ENCODE measurements around the gene SPC24. TPM values are rescaled to one million over a fixed set of nuclear protein-coding genes. Genes with fewer than 3 reads are reported as not detected.
"Not testable (repeated sequence)": the region's sequence is repeated elsewhere in the genome, so short reads cannot be mapped to it uniquely, and the experiment has no call there.

Gene SPC24
- total RNA-seq, 1 experiment from 2014 or later, result 120 TPM

DNA sequence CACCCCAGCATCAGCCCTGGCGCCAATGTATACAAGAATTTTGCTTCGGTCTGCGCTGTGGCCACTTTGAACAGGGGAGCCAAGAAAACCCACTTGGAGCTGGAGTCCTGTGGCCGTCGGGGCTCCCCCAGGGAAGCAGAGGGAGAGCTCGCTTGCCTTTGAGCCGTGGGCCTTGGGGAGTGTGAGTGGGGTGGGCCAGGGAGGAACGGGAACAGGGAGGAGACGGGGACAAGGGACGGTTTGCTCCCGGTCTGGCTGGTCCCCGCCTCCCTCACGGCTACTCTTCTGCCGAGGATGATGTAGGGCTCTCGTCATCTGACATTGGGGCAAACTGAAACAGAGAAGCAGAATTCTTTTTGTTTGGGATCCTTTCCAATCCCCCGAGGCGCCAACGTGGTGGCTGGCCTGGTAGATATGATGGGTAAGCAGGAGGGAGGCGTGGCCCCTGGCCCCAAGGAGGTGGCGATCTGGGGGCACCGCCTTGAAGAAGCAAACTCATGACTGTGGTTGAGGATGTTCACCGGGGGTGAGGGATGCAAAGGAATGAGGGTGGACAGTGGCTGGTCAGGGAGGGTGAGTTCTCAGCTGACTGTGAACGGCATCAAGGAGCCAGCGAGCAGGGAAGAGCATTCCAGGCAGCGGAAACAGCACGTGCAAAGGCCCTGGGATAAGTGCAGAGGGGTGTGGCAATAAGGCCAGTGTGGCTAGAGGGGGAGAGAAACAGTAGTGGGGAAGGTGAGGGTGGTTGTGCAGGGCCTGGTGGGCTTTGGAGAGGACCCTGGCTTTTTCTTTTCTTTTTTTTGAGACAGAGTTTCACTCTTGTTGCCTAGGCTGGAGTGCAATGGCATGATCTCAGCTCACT lies 10.9 kb upstream of the SPC24 start:
- Histone ChIP-seq H3K9me3 (replicated peaks) (no peaks in the 10 kb centered on the region), H3K27me3 (replicated peaks) (no peaks in the 10 kb centered on the region), H3K4me1 (replicated peaks) (peaks cover 47% of the 10 kb centered on the region), H3K4me3 (no peak overlapping the region), H3K36me3 (peaks cover 85% of the 10 kb centered on the region), H3K27ac (no peak overlapping the region)
- DNase-seq (ENCODE audit: low read depth in 1 of 2, low spot score in 2 of 2), result no peak

DNA sequence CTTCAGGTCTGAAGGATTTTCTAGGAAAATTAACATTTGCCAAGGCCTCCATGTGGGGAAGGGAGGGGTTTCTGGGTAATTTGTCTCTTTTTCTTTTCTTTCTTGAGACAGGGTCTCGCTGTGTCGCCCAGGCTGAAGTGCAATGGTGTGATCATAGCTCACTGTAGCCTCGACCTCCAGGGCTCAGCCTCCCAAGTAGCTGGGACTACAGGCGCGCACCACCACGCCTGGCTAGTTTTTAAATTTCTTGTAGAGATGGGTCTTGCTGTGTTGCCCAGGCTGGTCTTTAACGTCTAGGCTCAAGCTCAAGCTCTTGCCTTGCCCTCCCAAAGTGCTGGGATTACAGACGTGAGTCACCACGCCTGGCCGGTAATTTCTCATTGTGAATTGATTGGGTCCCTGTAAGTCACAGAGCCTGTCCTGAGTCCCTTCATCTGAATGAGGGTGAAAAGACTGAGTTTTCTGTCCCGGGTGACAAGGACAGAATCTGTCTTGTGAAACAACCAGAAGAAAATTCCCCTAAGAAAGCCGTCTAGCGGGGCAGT lies 10.0 kb upstream of the SPC24 start:
- peaks cover 39% of the 10 kb centered on the region for H3K4me1 ChIP-seq (replicated peaks)
- no peaks in the 10 kb centered on the region for H3K27me3 ChIP-seq (replicated peaks)
- H3K27ac ChIP-seq, result no peak overlapping the region
- H3K36me3 ChIP-seq, result peaks cover 75% of the 10 kb centered on the region
- no peak for DNase-seq (ENCODE audit: low read depth in 1 of 2, low spot score in 2 of 2)
- no peaks in the 10 kb centered on the region; the same call in 1 of the 2 replicates for H3K9me3 ChIP-seq (replicated peaks)
- H3K4me3 ChIP-seq, result no peak overlapping the region

DNA sequence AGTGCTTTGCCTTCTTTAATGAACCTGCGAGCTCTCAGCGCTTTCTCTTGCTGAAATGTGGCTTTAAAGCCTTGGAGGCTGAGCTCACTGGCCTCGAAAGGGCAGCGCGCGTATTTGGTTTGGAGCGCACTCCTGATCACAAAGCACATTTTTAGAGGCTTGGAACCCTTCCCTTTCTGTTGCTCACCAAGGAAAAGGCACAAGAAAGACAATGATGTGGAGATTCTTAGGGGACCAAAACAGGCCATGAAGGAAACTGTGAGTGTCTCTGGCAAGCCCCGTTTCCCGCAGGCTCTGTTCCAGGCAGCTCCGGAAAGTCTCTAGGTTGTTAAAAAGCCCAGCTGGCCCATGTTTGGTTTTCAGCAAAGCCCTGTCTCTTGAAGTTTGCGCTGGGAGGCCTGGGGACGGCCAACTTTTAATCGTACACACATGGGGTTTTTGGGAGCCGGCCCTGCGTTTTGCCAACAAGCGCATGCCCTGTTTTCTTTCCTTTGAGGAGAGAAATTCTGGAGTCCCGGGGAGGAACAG lies 9.4 kb upstream of the SPC24 start:
- peaks cover 33% of the 10 kb centered on the region for H3K4me1 ChIP-seq (replicated peaks)
- no peak overlapping the region for H3K4me3 ChIP-seq
- peaks cover 69% of the 10 kb centered on the region for H3K36me3 ChIP-seq
- H3K9me3 ChIP-seq (replicated peaks), result no peaks in the 10 kb centered on the region; the same call in 1 of the 2 replicates
- no peaks in the 10 kb centered on the region for H3K27me3 ChIP-seq (replicated peaks)
- no peak overlapping the region for H3K27ac ChIP-seq
- no peak for DNase-seq (ENCODE audit: low read depth in 1 of 2, low spot score in 2 of 2)

DNA sequence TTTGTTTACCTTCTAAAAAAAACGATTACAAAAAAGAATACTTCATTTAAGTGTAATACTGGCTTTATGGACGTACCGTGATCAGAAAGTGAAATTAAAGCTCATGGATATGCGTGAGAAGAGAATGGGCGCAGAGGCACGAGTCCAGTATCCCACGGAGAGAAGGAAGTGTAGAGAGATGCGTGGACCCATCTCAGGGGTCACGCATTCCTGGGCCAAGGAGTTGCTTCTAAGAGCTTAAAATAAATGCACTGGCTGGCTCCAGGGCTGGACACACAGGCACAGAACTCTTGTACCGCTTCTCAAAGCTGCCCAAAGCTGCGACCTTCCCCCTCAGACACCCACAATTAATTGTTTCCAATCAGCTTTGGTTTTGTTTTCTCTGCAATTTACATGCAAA lies 8.7 kb upstream of the SPC24 start:
- H3K4me1 ChIP-seq (replicated peaks), result peaks cover 26% of the 10 kb centered on the region
- no peaks in the 10 kb centered on the region; the same call in 1 of the 2 replicates for H3K9me3 ChIP-seq (replicated peaks)
- DNase-seq (ENCODE audit: low read depth in 1 of 2, low spot score in 2 of 2), result no peak
- H3K4me3 ChIP-seq, result no peak overlapping the region
- H3K27me3 ChIP-seq (replicated peaks), result no peaks in the 10 kb centered on the region
- H3K27ac ChIP-seq, result no peak overlapping the region
- H3K36me3 ChIP-seq, result peaks cover 63% of the 10 kb centered on the region

DNA sequence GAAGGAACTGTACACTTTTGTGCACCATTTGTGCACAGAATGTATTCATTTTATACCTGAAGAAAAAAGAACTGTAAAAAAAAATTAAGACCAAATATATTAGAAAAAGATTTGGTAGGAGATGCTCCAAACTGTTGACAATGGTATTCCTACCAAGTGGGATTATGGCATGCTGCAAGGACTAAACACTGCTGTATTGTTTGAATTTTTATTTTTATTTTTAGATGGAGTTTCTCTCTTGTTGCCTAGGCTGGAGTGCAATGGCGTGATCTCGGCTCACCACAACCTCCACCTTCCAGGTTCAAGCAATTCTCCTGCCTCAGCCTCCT lies 4.8 kb upstream of the SPC24 start:
- peaks cover 29% of the 10 kb centered on the region for H3K36me3 ChIP-seq
- H3K4me1 ChIP-seq (replicated peaks); DNase-seq (ENCODE audit: low read depth in 1 of 2, low spot score in 2 of 2); H3K27me3 ChIP-seq (replicated peaks); H3K9me3 ChIP-seq (replicated peaks); H3K27ac ChIP-seq; H3K4me3 ChIP-seq: not testable (repeated sequence)

DNA sequence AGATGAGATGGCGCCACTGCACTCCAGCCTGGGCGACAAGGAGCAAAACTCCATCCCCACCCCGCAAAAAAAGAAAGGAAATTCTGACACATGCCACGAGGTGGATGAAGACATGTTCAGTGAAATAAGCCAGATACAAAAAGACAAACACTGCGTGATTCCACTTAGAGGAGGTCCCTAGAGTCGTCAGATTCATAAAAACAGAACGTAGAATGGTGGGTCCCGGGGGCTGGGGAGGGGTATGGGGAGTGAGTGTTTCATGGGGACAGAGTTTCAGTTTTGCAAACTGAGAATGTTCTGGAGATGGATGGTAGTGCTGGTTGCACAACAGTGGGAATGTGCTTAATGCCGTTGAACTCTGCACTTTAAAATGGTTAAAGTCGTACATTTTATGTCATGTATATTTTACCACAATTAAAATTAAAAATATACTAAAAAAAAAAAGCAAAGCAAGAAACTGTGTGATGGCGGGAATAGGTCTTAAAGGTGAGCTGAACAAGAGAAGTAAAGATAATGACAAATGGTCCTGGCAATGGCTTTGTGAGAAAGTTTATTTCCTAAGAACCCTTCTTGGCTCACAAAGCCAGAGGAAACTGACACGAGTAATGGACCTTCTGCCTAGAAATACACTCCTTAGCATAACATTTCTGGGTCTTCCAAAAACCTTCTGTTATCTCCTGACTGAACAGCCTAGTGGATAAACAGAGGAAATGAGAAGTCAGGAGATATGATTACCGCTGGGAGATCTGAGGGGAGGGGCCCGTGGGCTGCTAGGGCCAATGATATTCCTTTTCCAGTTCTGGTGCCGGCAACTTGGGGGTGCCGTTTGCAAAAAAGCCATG lies 4.2 kb upstream of the SPC24 start:
- H3K27me3 ChIP-seq (replicated peaks), result no peaks in the 10 kb centered on the region
- no peak overlapping the region for H3K4me3 ChIP-seq
- H3K9me3 ChIP-seq (replicated peaks), result no peaks in the 10 kb centered on the region; the same call in 1 of the 2 replicates
- H3K27ac ChIP-seq, result no peak overlapping the region
- no peak for DNase-seq (ENCODE audit: low read depth in 1 of 2, low spot score in 2 of 2)
- H3K36me3 ChIP-seq, result peaks cover 29% of the 10 kb centered on the region
- peaks cover 10% of the 10 kb centered on the region for H3K4me1 ChIP-seq (replicated peaks)

DNA sequence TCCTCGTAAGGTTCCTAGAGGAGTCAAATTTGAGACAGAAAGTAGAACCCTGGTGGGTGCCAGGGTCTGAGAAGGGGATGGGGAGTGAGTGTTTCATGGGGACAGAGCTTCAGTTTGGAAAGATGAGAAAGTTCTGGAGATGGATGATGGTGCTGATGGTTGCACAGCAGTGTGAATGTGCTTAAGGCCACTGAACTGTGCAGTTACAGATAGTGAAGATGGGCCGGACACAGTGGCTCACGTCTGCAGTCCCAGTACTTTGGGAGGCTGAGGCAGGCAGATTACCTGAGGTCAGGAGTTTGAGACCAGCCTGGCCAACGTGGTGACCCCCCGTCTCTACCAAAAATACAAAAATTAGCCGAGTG lies 917 bp downstream of the SPC24 start:
- H3K27ac ChIP-seq, result peak overlapping the region; percentile 74
- H3K4me3 ChIP-seq, result peak overlapping the region; percentile 82
- no peaks in the 10 kb centered on the region for H3K9me3 ChIP-seq (replicated peaks)
- H3K4me1 ChIP-seq (replicated peaks), result peaks cover 37% of the 10 kb centered on the region
- peaks cover 56% of the 10 kb centered on the region for H3K36me3 ChIP-seq
- no peak for DNase-seq (ENCODE audit: low read depth in 1 of 2, low spot score in 2 of 2)
- H3K27me3 ChIP-seq (replicated peaks), result no peaks in the 10 kb centered on the region

DNA sequence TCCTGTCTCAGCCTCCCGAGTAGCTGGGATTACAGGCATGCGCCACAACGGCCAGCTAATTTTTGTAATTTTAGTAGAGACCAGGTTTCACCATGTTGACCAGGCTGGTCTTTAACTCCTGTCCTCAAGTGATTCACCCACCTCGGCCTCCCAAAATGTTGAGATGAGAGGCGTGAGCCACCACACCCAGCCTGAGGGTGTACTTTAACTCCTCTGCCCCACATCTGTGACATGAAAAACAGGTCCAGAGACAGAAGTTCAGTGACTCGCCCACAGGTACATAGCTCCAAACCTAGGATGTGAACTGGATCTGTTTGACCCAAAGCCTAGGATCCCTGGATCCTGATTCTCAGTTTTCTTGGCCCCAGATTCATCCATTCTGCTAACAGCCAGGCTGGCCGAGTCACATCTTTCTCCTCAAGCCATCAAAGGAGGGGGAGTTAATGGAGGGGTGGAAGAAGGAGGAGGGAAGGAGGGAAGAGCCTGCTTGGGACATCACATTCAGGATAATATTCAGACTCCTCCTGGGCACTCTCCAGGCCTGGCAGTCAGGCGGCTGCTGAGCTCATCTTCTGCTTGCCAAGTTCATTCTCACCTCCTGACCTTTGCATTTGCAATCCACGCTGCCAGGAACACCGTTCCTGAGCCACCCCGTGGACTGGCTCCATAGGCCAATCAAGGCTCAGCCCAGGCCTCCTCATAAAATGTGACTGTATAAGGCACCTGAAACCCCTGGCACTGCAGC lies 3.1 kb downstream of the SPC24 start:
- peaks cover 37% of the 10 kb centered on the region for H3K4me1 ChIP-seq (replicated peaks)
- H3K27ac ChIP-seq, result peak overlapping the region; percentile 24
- H3K36me3 ChIP-seq, result peaks cover 77% of the 10 kb centered on the region
- no peak for DNase-seq (ENCODE audit: low read depth in 1 of 2, low spot score in 2 of 2)
- no peaks in the 10 kb centered on the region for H3K27me3 ChIP-seq (replicated peaks)
- H3K9me3 ChIP-seq (replicated peaks), result no peaks in the 10 kb centered on the region
- H3K4me3 ChIP-seq, result no peak overlapping the region

DNA sequence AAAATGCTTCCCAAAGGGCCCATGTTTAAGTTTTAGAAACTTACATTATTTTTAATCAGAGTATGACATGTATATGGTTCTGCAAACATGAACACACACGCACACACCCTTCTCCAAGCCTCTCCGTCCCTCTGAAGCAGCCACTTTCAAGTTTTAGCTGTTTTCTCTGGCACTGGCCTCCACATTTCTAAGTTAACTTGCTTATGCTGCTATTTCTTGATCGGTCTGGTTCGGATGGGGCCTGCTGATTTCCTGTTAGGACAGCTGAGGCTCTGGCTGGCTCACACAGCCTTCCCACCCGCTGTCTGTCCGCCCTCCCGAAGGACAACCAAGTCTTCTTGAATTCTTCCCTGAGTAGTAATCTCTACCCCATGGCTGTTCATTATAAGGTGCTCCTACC lies 4.4 kb downstream of the SPC24 start:
- Histone ChIP-seq H3K36me3 (peaks cover 91% of the 10 kb centered on the region), H3K4me3 (no peak overlapping the region), H3K27ac (no peak overlapping the region), H3K4me1 (replicated peaks) (peaks cover 33% of the 10 kb centered on the region), H3K27me3 (replicated peaks) (no peaks in the 10 kb centered on the region), H3K9me3 (replicated peaks) (no peaks in the 10 kb centered on the region)
- no peak for DNase-seq (ENCODE audit: low read depth in 1 of 2, low spot score in 2 of 2)

DNA sequence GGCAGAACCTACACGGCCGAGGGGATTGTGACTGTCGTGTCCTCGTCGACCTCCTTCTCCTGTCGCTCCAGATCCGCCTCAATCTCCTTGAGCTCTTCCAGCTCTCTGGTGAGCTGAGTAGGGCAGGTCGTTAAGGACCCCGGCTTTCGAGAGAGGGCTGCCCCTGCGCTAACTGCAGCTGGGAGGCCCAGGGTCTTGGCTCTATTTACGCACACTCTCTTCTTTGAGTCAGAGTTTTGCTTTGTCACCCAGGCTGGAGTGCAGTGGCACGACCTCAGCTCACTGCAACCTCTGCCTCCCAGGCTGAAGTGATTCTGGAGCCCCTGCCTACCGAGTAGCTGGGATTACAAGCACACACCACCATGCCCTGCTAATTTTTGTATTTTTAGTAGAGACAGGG lies 7.6 kb downstream of the SPC24 start:
- Histone ChIP-seq H3K27ac (no peak overlapping the region), H3K27me3 (replicated peaks) (no peaks in the 10 kb centered on the region), H3K4me3 (no peak overlapping the region), H3K4me1 (replicated peaks) (peaks cover 22% of the 10 kb centered on the region), H3K9me3 (replicated peaks) (no peaks in the 10 kb centered on the region; the same call in 1 of the 2 replicates), H3K36me3 (peaks cover 93% of the 10 kb centered on the region)
- no peak for DNase-seq (ENCODE audit: low read depth in 1 of 2, low spot score in 2 of 2)

DNA sequence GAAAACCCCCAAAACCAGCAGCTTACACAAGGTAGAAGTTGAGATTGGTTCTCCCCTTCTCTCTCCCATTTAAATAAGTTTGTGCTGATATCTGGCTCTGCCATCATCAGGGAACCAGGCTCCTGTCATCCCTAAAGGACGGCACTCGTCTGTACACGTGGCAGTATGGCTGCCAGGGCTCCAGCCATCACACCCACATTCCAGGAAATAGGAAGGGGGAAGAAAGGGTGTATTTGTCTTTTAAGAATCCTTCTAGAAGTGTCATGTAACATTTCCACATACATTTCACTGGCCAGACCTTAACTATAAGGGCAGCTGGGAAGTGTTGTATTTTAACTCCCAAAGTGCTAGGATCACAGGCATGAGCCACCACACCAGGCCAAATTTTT lies 10.1 kb downstream of the SPC24 start:
- H3K36me3 ChIP-seq, result peaks cover 80% of the 10 kb centered on the region
- no peak for DNase-seq (ENCODE audit: low read depth in 1 of 2, low spot score in 2 of 2)
- H3K9me3 ChIP-seq (replicated peaks), result peaks cover 3% of the 10 kb centered on the region; the same call in 1 of the 2 replicates
- no peak overlapping the region for H3K4me3 ChIP-seq
- H3K4me1 ChIP-seq (replicated peaks), result peaks cover 37% of the 10 kb centered on the region
- H3K27ac ChIP-seq, result no peak overlapping the region
- no peaks in the 10 kb centered on the region for H3K27me3 ChIP-seq (replicated peaks)

DNA sequence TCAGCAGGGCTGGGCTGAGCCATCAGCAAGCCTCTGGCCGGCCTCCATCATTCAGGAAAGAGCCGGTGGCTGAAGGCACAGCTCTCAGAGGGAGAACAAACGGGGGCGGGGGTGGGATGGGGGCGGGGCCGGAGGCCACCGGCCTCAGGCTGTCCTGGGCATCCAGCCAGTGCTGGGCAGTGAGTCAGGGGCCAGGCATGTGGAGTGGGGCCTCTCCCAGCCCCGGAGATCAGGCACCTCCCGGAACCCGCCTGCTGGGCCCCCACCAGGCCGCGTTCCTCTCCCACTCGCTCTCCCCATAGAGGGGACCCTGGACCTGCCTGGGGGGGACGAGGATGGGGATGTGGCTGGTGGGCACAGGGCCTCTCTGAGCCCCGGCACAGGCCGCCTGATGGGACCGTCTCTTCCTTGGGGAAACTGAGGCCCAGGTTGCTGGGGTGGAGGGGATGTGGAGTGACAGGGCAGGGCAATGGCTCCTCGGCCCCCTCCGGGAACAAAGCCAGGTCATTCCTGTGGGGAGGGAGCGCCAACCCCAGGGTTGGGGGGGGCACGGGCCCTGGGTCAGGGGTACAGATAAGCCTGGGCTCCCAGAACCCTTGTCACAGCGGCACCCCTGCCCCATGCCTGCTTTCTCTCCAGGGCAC lies 12.9 kb downstream of the SPC24 start:
- H3K4me3 ChIP-seq, result peak overlapping the region; percentile 13
- H3K27me3 ChIP-seq (replicated peaks), result no peaks in the 10 kb centered on the region
- DNase-seq (ENCODE audit: low read depth in 1 of 2, low spot score in 2 of 2), result peak; percentile 97 to 98
- peaks cover 66% of the 10 kb centered on the region for H3K4me1 ChIP-seq (replicated peaks)
- H3K9me3 ChIP-seq (replicated peaks), result peaks cover 3% of the 10 kb centered on the region; the same call in 1 of the 2 replicates
- peak overlapping the region; percentile 100 for H3K27ac ChIP-seq
- peaks cover 51% of the 10 kb centered on the region for H3K36me3 ChIP-seq

Data from SJSA1 (cell line).